ENCODE results near the gene LRRTM3.

Gene LRRTM3

GRCh38 chr10:66934711-66935110 lies 8.9 kb downstream of the LRRTM3 start:
- no peak for DNase-seq (ENCODE audit: low read depth in 3 of 3)

GRCh38 chr10:66940965-66941364 lies 15.1 kb downstream of the LRRTM3 start:
- DNase-seq (ENCODE audit: low read depth in 3 of 3) = no peak

- no peak for DNase-seq (ENCODE audit: low read depth in 3 of 3)
Observed at GRCh38 chr10:66941491-66941890, 15.7 kb downstream of the LRRTM3 start.

GRCh38 chr10:66942407-66942806 lies 16.6 kb downstream of the LRRTM3 start:
- no peak for DNase-seq (ENCODE audit: low read depth in 3 of 3)

- DNase-seq (ENCODE audit: low read depth in 3 of 3) = no peak
Observed at GRCh38 chr10:66943590-66943989, 17.8 kb downstream of the LRRTM3 start.

GRCh38 chr10:66951896-66952295 lies 26.1 kb downstream of the LRRTM3 start:
- no peak for DNase-seq (ENCODE audit: low read depth in 3 of 3)

GRCh38 chr10:66958466-66958865 lies 32.6 kb downstream of the LRRTM3 start:
- no peak for DNase-seq (ENCODE audit: low read depth in 3 of 3)

GRCh38 chr10:66964946-66965345 lies 39.1 kb downstream of the LRRTM3 start:
- DNase-seq (ENCODE audit: low read depth in 3 of 3) = no peak

- DNase-seq (ENCODE audit: low read depth in 3 of 3) = no peak
Observed at GRCh38 chr10:66980246-66980815, 54.5 kb downstream of the LRRTM3 start.

- no peak for DNase-seq (ENCODE audit: low read depth in 3 of 3)
Observed at GRCh38 chr10:66981361-66982052, 55.7 kb downstream of the LRRTM3 start.

- DNase-seq (ENCODE audit: low read depth in 3 of 3) = no peak
Observed at GRCh38 chr10:66982053-66982420, 56.2 kb downstream of the LRRTM3 start.

- no peak for DNase-seq (ENCODE audit: low read depth in 3 of 3)
Observed at GRCh38 chr10:66982792-66983474, 57.1 kb downstream of the LRRTM3 start.

GRCh38 chr10:66983475-66983818 lies 57.6 kb downstream of the LRRTM3 start:
- DNase-seq (ENCODE audit: low read depth in 3 of 3) = no peak

GRCh38 chr10:66990143-66990830 lies 64.5 kb downstream of the LRRTM3 start:
- DNase-seq (ENCODE audit: low read depth in 3 of 3) = no peak

GRCh38 chr10:66996996-66997395 lies 71.2 kb downstream of the LRRTM3 start:
- DNase-seq (ENCODE audit: low read depth in 3 of 3) = no peak

GRCh38 chr10:66999762-67000545 lies 74.1 kb downstream of the LRRTM3 start:
- DNase-seq (ENCODE audit: low read depth in 3 of 3) = no peak

GRCh38 chr10:67004690-67005089 lies 78.9 kb downstream of the LRRTM3 start:
- DNase-seq (ENCODE audit: low read depth in 3 of 3) = no peak

GRCh38 chr10:67005981-67006380 lies 80.1 kb downstream of the LRRTM3 start:
- DNase-seq (ENCODE audit: low read depth in 3 of 3) = no peak

- no peak for DNase-seq (ENCODE audit: low read depth in 3 of 3)
Observed at GRCh38 chr10:67011480-67011879, 85.6 kb downstream of the LRRTM3 start.

GRCh38 chr10:67011981-67012380 lies 86.1 kb downstream of the LRRTM3 start:
- DNase-seq (ENCODE audit: low read depth in 3 of 3) = no peak

- no peak for DNase-seq (ENCODE audit: low read depth in 3 of 3)
Observed at GRCh38 chr10:67015225-67015624, 89.4 kb downstream of the LRRTM3 start.

GRCh38 chr10:67017218-67017617 lies 91.4 kb downstream of the LRRTM3 start:
- DNase-seq (ENCODE audit: low read depth in 3 of 3) = no peak

Data from stimulated activated CD4-positive, alpha-beta T cell treated with anti-CD3 and anti-CD28 coated beads, TNF-alpha, amount 100 ng/mL, for 24 hours (primary cell).